ENCODE results near the gene MAP3K4. TPM values are rescaled to one million over a fixed set of nuclear protein-coding genes. Genes with fewer than 3 reads are reported as not detected.

The MAP3K4 gene
- total RNA-seq, 2 experiments from 2014 or later: 30.3 to 38.7 TPM

DNA sequence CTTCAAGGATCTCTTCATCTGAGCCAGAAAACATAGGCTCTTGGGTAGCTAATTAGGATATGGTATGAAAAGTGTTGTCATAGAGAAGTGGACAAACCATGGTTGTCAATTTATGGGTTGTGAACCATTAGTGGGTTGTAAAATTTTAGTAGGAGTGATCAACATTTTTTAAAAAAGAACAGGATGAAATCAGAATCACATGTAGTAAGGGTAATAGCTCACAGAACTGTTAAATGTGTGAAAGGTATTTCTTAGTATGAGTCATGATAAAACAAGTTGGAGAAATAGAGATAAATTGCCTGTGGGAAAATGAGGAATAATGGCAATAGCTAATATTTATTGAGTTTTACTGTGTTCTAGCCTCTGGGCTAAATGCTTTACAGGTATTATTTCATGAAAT, 113.4 kb downstream of the MAP3K4 start:
- TF ChIP-seq, protein P1, sequence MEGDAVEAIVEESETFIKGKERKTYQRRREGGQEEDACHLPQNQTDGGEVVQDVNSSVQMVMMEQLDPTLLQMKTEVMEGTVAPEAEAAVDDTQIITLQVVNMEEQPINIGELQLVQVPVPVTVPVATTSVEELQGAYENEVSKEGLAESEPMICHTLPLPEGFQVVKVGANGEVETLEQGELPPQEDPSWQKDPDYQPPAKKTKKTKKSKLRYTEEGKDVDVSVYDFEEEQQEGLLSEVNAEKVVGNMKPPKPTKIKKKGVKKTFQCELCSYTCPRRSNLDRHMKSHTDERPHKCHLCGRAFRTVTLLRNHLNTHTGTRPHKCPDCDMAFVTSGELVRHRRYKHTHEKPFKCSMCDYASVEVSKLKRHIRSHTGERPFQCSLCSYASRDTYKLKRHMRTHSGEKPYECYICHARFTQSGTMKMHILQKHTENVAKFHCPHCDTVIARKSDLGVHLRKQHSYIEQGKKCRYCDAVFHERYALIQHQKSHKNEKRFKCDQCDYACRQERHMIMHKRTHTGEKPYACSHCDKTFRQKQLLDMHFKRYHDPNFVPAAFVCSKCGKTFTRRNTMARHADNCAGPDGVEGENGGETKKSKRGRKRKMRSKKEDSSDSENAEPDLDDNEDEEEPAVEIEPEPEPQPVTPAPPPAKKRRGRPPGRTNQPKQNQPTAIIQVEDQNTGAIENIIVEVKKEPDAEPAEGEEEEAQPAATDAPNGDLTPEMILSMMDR (conservative IDR thresholded peaks at IDR 0.05; ENCODE audit: low read length): no peak
- no peak for TF ChIP-seq EZH2phosphoT487 (IDR thresholded peaks at IDR 0.05; ENCODE audit: borderline replicate concordance, low read depth, low read length)
- ChIA-PET CTCF (ENCODE audit: unreplicated experiment) (no interaction called here), POLR2A (no interaction called here)
- no peaks in the 10 kb centered on the region for H3K9me3 ChIP-seq (ENCODE audit: low read length)
- no peak overlapping the region for H3K4me3 ChIP-seq (ENCODE audit: low read depth, low read length, poor library complexity, severe bottlenecking)
- no peak overlapping the region for H2AFZ ChIP-seq (ENCODE audit: low read length)
- no peaks in the 10 kb centered on the region for H3K4me1 ChIP-seq (ENCODE audit: insufficient read depth, low read length, poor library complexity, severe bottlenecking)
- BruUV-seq (replicated peaks): no TSS peak
- no peak overlapping the region for H3K27ac ChIP-seq (ENCODE audit: low read depth, low read length, poor library complexity, severe bottlenecking)
- no peak for DNase-seq (ENCODE audit: low spot score)
- no peak overlapping the region for H3K4me2 ChIP-seq (ENCODE audit: low read length)
- H3K36me3 ChIP-seq (ENCODE audit: insufficient read depth, low read length): peaks cover 56% of the 10 kb centered on the region
- no peaks in the 10 kb centered on the region for H4K20me1 ChIP-seq (ENCODE audit: insufficient read depth, low read length)
- H3K79me2 ChIP-seq (ENCODE audit: insufficient read depth, low read depth, low read length): no peaks in the 10 kb centered on the region
- no peaks in the 10 kb centered on the region for H3K9me2 ChIP-seq (ENCODE audit: insufficient read depth, low read length)
- intact Hi-C loops (cut with micrococcal nuclease; ENCODE audit: unreplicated experiment): no loop called here

DNA sequence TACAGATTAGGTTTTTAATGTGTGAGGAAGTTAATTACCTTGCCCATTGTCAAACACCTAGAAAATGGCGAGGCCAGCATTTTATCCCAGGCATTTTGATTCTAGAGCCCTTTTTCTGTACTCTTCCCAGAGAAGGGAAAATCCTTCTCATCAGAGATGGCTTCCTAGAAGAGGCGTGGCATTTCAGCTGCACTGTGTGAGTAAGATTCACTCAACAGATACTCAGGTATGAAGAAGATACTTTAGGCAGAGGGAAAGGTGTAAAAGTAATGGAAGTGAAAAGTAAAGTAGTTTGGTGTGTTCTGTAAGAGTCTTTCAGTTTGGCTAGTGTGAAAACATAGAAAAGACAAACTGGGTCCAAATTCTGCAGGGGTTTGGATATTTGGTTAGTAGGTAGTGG, 113.8 kb downstream of the MAP3K4 start:
- POLR2A ChIA-PET: no interaction called here
- H3K9me3 ChIP-seq (ENCODE audit: low read length): no peaks in the 10 kb centered on the region
- peaks cover 56% of the 10 kb centered on the region for H3K36me3 ChIP-seq (ENCODE audit: insufficient read depth, low read length)
- no peaks in the 10 kb centered on the region for H3K4me1 ChIP-seq (ENCODE audit: insufficient read depth, low read length, poor library complexity, severe bottlenecking)
- H3K27ac ChIP-seq (ENCODE audit: low read depth, low read length, poor library complexity, severe bottlenecking): no peak overlapping the region
- no peaks in the 10 kb centered on the region for H3K9me2 ChIP-seq (ENCODE audit: insufficient read depth, low read length)
- H3K79me2 ChIP-seq (ENCODE audit: insufficient read depth, low read depth, low read length): no peaks in the 10 kb centered on the region
- CTCF ChIA-PET (ENCODE audit: unreplicated experiment): no interaction called here
- H4K20me1 ChIP-seq (ENCODE audit: insufficient read depth, low read length): no peaks in the 10 kb centered on the region
- no peak overlapping the region for H3K4me2 ChIP-seq (ENCODE audit: low read length)
- no peak for DNase-seq (ENCODE audit: low spot score)
- BruUV-seq (replicated peaks): no TSS peak
- H3K4me3 ChIP-seq (ENCODE audit: low read depth, low read length, poor library complexity, severe bottlenecking): no peak overlapping the region
- intact Hi-C loops (cut with micrococcal nuclease; ENCODE audit: unreplicated experiment): no loop called here
- TF ChIP-seq, protein P1 (conservative IDR thresholded peaks at IDR 0.05; ENCODE audit: low read length): no peak
- no peak for TF ChIP-seq EZH2phosphoT487 (IDR thresholded peaks at IDR 0.05; ENCODE audit: borderline replicate concordance, low read depth, low read length)
- no peak overlapping the region for H2AFZ ChIP-seq (ENCODE audit: low read length)

DNA sequence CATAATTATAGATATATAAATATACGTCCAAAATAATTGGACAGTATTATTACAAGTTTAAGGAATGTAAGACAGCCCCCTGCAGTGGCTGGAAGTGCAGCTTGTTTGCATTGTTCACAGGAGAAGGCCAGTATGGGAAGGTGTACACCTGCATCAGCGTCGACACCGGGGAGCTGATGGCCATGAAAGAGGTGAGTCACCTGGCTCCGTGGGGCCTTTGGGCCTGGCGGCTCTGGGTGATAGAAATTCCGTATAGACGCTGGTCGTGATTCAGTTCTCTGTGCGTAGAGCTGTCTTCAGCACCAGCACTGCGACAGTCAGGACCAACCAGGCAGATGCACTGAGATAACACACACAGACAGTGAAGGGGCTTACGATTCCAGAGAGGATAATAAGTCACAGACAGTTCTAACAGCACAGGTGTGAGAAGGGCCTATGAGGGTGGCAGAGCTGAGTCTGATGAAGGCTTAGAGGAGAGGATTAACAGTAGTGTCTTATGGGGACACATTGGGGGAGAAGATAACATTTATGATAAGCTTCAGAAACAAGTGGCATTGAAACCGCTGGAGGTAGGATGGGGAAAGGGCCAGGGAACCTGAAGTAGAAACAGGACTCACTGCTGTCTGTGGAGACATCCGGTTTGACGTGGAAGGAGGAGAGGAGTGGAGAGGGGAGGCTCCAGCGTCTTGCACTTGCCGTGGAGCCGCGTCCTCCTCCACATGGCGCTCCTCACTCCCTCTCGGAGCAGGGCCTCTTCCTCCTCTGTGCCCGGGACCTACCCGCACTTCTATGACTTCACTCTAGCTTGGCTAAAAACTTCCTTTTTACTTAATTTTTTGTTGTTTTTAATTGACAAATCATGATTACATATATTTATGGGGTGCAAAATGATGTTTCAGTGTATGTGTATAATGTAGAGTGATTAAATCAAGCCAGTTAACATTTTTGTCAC, 116.5 kb downstream of the MAP3K4 start:
- DNase-seq (ENCODE audit: low spot score): no peak
- CTCF ChIA-PET (ENCODE audit: unreplicated experiment): no interaction called here
- H2AFZ ChIP-seq (ENCODE audit: low read length): no peak overlapping the region
- no peaks in the 10 kb centered on the region for H4K20me1 ChIP-seq (ENCODE audit: insufficient read depth, low read length)
- no peak overlapping the region for H3K4me3 ChIP-seq (ENCODE audit: low read depth, low read length, poor library complexity, severe bottlenecking)
- H3K27ac ChIP-seq (ENCODE audit: low read depth, low read length, poor library complexity, severe bottlenecking): no peak overlapping the region
- H3K4me2 ChIP-seq (ENCODE audit: low read length): no peak overlapping the region
- H3K79me2 ChIP-seq (ENCODE audit: insufficient read depth, low read depth, low read length): no peaks in the 10 kb centered on the region
- TF ChIP-seq, protein P1 (conservative IDR thresholded peaks at IDR 0.05; ENCODE audit: low read length): no peak
- no peak for TF ChIP-seq EZH2phosphoT487 (IDR thresholded peaks at IDR 0.05; ENCODE audit: borderline replicate concordance, low read depth, low read length)
- BruUV-seq (replicated peaks): no TSS peak
- intact Hi-C loops (cut with micrococcal nuclease; ENCODE audit: unreplicated experiment): no loop called here
- POLR2A ChIA-PET: no interaction called here
- no peaks in the 10 kb centered on the region for H3K4me1 ChIP-seq (ENCODE audit: insufficient read depth, low read length, poor library complexity, severe bottlenecking)
- no peaks in the 10 kb centered on the region for H3K9me2 ChIP-seq (ENCODE audit: insufficient read depth, low read length)
- H3K9me3 ChIP-seq (ENCODE audit: low read length): no peaks in the 10 kb centered on the region
- H3K36me3 ChIP-seq (ENCODE audit: insufficient read depth, low read length): peaks cover 77% of the 10 kb centered on the region
